ENCODE measurements around the gene GSTO2.

Gene GSTO2

GRCh38 chr10:104309980-104310978 lies 41.3 kb downstream of the GSTO2 start:
- DNase-seq, result no peak
- Histone ChIP-seq H3K9me3 (ENCODE audit: severe bottlenecking) (no peaks in the 10 kb centered on the region), H3K36me3 (peaks cover 21% of the 10 kb centered on the region), H3K4me3 (ENCODE audit: low read depth, low read length) (no peak overlapping the region), H3K27ac (no peak overlapping the region), H3K27me3 (ENCODE audit: insufficient read depth, low read depth, severe bottlenecking) (no peaks in the 10 kb centered on the region)
- TF ChIP-seq CTCF (IDR thresholded peaks at IDR 0.05; ENCODE audit: low read depth, low read length), result no peak

GRCh38 chr10:104311184-104311720 lies 42.3 kb downstream of the GSTO2 start:
- Histone ChIP-seq H3K27ac (no peak overlapping the region), H3K4me3 (ENCODE audit: low read depth, low read length) (no peak overlapping the region), H3K36me3 (peaks cover 21% of the 10 kb centered on the region), H3K27me3 (ENCODE audit: insufficient read depth, low read depth, severe bottlenecking) (no peaks in the 10 kb centered on the region), H3K9me3 (ENCODE audit: severe bottlenecking) (no peaks in the 10 kb centered on the region)
- TF ChIP-seq CTCF (IDR thresholded peaks at IDR 0.05; ENCODE audit: low read depth, low read length), result no peak
- DNase-seq, result no peak

GRCh38 chr10:104314591-104315485 lies 45.9 kb downstream of the GSTO2 start:
- Histone ChIP-seq H3K9me3 (ENCODE audit: severe bottlenecking) (no peaks in the 10 kb centered on the region), H3K4me3 (ENCODE audit: low read depth, low read length) (no peak overlapping the region), H3K27ac (no peak overlapping the region), H3K36me3 (peaks cover 21% of the 10 kb centered on the region), H3K27me3 (ENCODE audit: insufficient read depth, low read depth, severe bottlenecking) (no peaks in the 10 kb centered on the region)
- no peak for TF ChIP-seq CTCF (IDR thresholded peaks at IDR 0.05; ENCODE audit: low read depth, low read length)
- no peak for DNase-seq

- TF ChIP-seq CTCF (IDR thresholded peaks at IDR 0.05; ENCODE audit: low read depth, low read length), result no peak
- no peak overlapping the region for H3K4me3 ChIP-seq (ENCODE audit: low read depth, low read length)
- no peak overlapping the region for H3K27ac ChIP-seq
- DNase-seq, result no peak
- peaks cover 21% of the 10 kb centered on the region for H3K36me3 ChIP-seq
- no peaks in the 10 kb centered on the region for H3K27me3 ChIP-seq (ENCODE audit: insufficient read depth, low read depth, severe bottlenecking)
- no peaks in the 10 kb centered on the region for H3K9me3 ChIP-seq (ENCODE audit: severe bottlenecking)
These were observed 46.5 kb downstream of the GSTO2 start for GRCh38 chr10:104315486-104315921.

- Histone ChIP-seq H3K9me3 (ENCODE audit: severe bottlenecking) (no peaks in the 10 kb centered on the region), H3K4me3 (ENCODE audit: low read depth, low read length) (no peak overlapping the region), H3K36me3 (peaks cover 21% of the 10 kb centered on the region), H3K27ac (no peak overlapping the region), H3K27me3 (ENCODE audit: insufficient read depth, low read depth, severe bottlenecking) (no peaks in the 10 kb centered on the region)
- no peak for TF ChIP-seq CTCF (IDR thresholded peaks at IDR 0.05; ENCODE audit: low read depth, low read length)
- no peak for DNase-seq
These were observed 47.5 kb downstream of the GSTO2 start for GRCh38 chr10:104316321-104317099.

Measured in WERI-Rb-1 (cell line).